ENCODE measurements around the gene GKAP1.
"Not testable (repeated sequence)": the region's sequence is repeated elsewhere in the genome, so short reads cannot be mapped to it uniquely, and the experiment has no call there.

Gene GKAP1

DNA sequence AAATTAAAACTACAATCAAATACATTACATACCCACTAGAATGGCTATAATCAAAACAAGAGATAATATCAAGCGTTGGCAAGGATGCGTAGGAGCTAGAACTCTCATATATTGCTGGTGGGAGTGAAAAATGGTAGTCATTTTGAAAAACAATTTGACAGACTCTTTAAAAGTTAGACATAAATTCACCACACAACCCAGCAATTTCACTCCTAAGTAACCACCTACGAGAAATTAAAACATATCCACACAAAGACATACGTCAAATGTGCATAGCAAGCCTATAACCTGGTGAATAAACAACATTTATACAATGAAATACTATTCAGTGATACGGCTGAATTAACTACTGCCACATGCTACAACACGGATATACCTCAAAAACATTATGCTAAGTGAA lies 44.7 kb downstream of the GKAP1 start:
- ATAC-seq (peak; percentile 64), DNase-seq (ENCODE audit: low spot score in 2 of 2) (no peak)
- Mint-ChIP-seq H3K36me3 (no peaks in the 10 kb centered on the region), H3K9me3 (no peaks in the 10 kb centered on the region), H3K4me1 (no peaks in the 10 kb centered on the region), H3K27ac (no peak overlapping the region), H3K4me3 (no peak overlapping the region)

- H3K4me3 Mint-ChIP-seq, result no peak overlapping the region
- H3K4me1 Mint-ChIP-seq, result no peaks in the 10 kb centered on the region
- no peak overlapping the region for H3K27ac Mint-ChIP-seq
- ATAC-seq (no peak), DNase-seq (ENCODE audit: low spot score in 2 of 2) (no peak)
- no peaks in the 10 kb centered on the region for H3K9me3 Mint-ChIP-seq
- no peaks in the 10 kb centered on the region for H3K36me3 Mint-ChIP-seq
Measured at GRCh38 chr9:83765376-83765775, 52.2 kb downstream of the GKAP1 start.

- ATAC-seq, result no peak
- H3K36me3 Mint-ChIP-seq, result no peaks in the 10 kb centered on the region
- H3K4me1 Mint-ChIP-seq, result no peaks in the 10 kb centered on the region
- no peaks in the 10 kb centered on the region for H3K9me3 Mint-ChIP-seq
- no peak overlapping the region for H3K27ac Mint-ChIP-seq
- no peak for DNase-seq (ENCODE audit: low spot score in 2 of 2)
- H3K4me3 Mint-ChIP-seq, result no peak overlapping the region
Measured at GRCh38 chr9:83754383-83754977, 63.1 kb downstream of the GKAP1 start.

- H3K9me3 Mint-ChIP-seq, result no peaks in the 10 kb centered on the region
- H3K36me3 Mint-ChIP-seq, result no peaks in the 10 kb centered on the region
- no peak overlapping the region for H3K27ac Mint-ChIP-seq
- DNase-seq (ENCODE audit: low spot score in 2 of 2), result no peak
- ATAC-seq, result peak; percentile 54
- H3K4me3 Mint-ChIP-seq, result no peak overlapping the region
- H3K4me1 Mint-ChIP-seq, result no peaks in the 10 kb centered on the region
Measured at GRCh38 chr9:83749706-83750105, 67.9 kb downstream of the GKAP1 start.

DNA sequence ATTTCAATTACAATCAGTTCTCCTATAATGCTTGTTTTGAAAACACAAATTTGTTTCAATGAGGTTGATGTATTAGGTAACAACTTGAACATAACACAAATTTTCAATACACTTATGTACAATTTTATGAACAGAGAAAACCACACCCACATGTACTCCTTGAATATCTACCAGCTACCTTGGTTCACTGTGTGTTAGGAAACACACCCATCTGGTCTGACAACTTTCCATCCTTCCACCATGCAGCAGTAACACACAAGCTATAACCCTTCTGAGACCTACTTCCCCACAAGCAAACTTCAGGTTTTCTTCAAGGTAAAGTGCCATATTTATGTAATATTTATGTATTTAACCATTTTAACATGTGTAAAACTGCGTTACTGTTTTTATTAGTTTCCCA lies 73.4 kb downstream of the GKAP1 start:
- Mint-ChIP-seq H3K9me3 (no peaks in the 10 kb centered on the region), H3K4me3 (no peak overlapping the region), H3K4me1 (no peaks in the 10 kb centered on the region), H3K27ac (no peak overlapping the region), H3K36me3 (no peaks in the 10 kb centered on the region)
- no peak for DNase-seq (ENCODE audit: low spot score in 2 of 2)
- ATAC-seq, result no peak

DNA sequence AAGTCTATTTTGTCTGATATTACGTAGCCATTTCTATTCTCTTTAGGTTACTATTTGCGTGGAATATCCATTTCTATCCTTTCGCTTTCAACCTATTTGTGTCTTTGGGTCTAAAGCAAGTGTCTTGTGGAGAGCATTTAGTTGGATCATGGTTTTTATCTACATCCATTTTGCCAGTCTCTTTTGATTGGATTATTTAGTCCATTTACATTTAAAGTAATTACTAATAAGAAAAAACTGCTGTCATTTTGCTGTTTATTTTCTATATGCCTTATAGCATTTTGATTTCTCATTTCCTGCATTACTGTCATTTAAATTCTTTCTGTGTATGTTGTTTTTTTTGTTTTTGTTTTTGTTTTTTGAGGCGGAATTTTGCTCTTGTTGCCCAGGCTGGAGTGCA lies 83.8 kb downstream of the GKAP1 start:
- no peak for DNase-seq (ENCODE audit: low spot score in 2 of 2)
- no peaks in the 10 kb centered on the region for H3K9me3 Mint-ChIP-seq
- H3K4me3 Mint-ChIP-seq, result no peak overlapping the region
- H3K27ac Mint-ChIP-seq, result no peak overlapping the region
- no peak for ATAC-seq
- no peaks in the 10 kb centered on the region for H3K36me3 Mint-ChIP-seq
- no peaks in the 10 kb centered on the region for H3K4me1 Mint-ChIP-seq

DNA sequence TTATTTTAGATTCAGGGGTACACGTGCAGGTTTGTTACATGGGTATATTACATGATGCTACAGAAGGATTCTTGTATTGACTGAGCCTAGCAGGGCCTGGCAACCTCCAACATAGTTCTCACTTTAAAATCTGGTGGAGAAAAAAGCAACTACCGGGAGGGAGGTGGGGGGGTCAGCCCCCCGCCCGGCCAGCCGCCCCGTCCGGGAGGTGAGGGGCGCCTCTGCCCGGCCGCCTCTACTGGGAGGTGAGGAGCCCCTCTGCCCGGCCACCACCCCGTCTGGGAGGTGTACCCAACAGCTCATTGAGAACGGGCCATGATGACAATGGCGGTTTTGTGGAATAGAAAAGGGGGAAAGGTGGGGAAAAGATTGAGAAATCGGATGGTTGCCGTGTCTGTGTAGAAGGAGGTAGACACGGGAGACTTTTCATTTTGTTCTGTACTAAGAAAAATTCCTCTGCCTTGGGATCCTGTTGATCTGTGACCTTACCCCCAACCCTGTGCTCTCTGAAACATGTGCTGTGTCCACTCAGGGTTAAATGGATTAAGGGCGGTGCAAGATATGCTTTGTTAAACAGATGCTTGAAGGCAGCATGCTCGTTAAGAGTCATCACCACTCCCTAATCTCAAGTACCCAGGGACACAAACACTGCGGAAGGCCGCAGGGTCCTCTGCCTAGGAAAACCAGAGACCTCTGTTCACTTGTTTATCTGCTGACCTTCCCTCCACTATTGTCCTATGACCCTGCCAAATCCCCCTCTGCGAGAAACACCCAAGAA lies 88.8 kb downstream of the GKAP1 start:
- H3K36me3 Mint-ChIP-seq; DNase-seq (ENCODE audit: low spot score in 2 of 2); H3K27ac Mint-ChIP-seq; H3K9me3 Mint-ChIP-seq; H3K4me3 Mint-ChIP-seq; H3K4me1 Mint-ChIP-seq; ATAC-seq: not testable (repeated sequence)

DNA sequence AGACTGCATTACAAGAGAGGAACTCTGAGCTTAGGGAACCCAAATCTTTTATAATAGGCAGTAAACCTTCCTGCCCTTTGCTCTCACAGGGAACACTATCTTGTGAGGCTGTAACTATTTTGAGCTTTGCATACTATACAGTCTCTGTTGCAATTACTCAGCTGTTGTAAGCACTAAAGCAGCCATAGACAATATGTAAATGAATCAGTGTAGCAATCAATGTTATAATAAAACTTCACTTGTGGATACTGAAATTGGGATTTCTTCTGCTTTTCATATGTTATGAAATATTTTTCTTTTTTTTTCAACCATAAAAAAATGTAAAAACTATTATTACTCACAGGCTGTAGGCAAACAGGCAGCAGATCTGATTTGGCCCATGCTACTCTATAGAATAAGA lies 93.1 kb downstream of the GKAP1 start:
- Mint-ChIP-seq H3K4me1 (no peaks in the 10 kb centered on the region), H3K4me3 (no peak overlapping the region), H3K27ac (no peak overlapping the region), H3K9me3 (no peaks in the 10 kb centered on the region), H3K36me3 (no peaks in the 10 kb centered on the region)
- ATAC-seq, result no peak
- no peak for DNase-seq (ENCODE audit: low spot score in 2 of 2)

DNA sequence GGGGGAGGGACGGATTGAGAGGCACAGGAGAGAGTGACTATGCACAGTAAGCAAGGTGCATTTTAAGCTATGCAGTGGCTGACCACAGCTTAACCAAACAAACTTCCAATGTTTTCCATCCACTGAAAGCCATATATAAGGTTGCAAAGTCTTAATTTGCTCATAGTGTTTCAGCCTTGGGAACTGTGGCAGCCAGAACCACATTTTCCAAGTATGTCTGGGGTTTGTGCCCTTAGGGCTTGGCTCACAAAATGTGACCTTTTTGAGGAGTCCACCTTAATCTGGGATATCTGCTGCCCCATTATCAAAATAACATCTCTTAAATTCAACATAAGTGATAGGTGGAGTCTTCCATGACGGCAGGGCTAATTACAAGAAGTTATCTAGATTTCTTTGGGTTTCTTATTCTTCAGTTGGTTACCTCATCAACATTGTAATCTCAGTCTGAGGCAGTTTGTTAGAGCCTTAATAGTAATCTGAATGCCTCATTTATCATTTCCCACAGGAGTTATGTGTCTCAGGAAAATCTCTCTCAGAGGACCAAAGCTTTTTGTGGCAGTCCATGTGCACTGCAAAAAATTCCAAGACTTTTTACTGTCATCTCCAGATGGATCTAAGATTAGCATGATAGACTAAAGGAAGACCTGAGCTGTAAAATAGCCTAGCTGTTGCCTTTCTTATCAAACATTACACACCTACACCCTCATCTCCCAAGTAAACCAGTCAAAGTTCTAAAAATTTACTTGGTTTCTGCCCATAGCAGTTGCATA lies 94.7 kb downstream of the GKAP1 start:
- Mint-ChIP-seq H3K4me1 (no peaks in the 10 kb centered on the region), H3K4me3 (no peak overlapping the region), H3K36me3 (no peaks in the 10 kb centered on the region), H3K27ac (no peak overlapping the region), H3K9me3 (no peaks in the 10 kb centered on the region)
- ATAC-seq (no peak), DNase-seq (ENCODE audit: low spot score in 2 of 2) (no peak)

DNA sequence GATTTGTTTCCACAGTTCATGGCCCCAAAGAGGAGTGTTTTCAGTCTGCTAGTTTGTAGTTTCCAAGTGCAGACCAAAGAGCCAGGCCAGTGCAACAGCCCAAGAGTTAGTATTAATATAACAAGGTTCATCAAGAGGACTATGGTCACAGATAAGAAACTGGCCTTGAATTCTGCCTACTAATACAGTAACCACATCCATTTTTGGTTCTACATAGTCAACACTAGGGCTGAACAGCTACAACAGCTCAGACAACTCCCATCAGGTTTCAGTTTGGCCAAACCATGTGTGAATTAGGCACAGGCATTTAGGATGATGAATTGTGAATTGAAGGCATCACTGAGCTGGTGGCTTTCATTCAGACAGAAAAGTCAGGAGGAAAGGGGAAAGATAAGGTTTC lies 96.1 kb downstream of the GKAP1 start:
- no peak overlapping the region for H3K4me3 Mint-ChIP-seq
- H3K27ac Mint-ChIP-seq, result no peak overlapping the region
- H3K36me3 Mint-ChIP-seq, result no peaks in the 10 kb centered on the region
- no peak for DNase-seq (ENCODE audit: low spot score in 2 of 2)
- H3K4me1 Mint-ChIP-seq, result no peaks in the 10 kb centered on the region
- ATAC-seq, result no peak
- H3K9me3 Mint-ChIP-seq, result no peaks in the 10 kb centered on the region

- DNase-seq (ENCODE audit: low spot score in 2 of 2), result no peak
- Mint-ChIP-seq H3K4me3 (no peak overlapping the region), H3K27ac (no peak overlapping the region), H3K36me3 (no peaks in the 10 kb centered on the region), H3K9me3 (no peaks in the 10 kb centered on the region), H3K4me1 (no peaks in the 10 kb centered on the region)
- ATAC-seq, result no peak
Measured at GRCh38 chr9:83715794-83716193, 101.8 kb downstream of the GKAP1 start.

- Mint-ChIP-seq H3K9me3 (no peaks in the 10 kb centered on the region), H3K4me3 (no peak overlapping the region), H3K27ac (no peak overlapping the region), H3K4me1 (no peaks in the 10 kb centered on the region), H3K36me3 (no peaks in the 10 kb centered on the region)
- ATAC-seq (no peak), DNase-seq (ENCODE audit: low spot score in 2 of 2) (no peak)
Measured at GRCh38 chr9:83715221-83715620, 102.3 kb downstream of the GKAP1 start.

GRCh38 chr9:83714329-83714728 lies 103.2 kb downstream of the GKAP1 start:
- DNase-seq (ENCODE audit: low spot score in 2 of 2), result no peak
- Mint-ChIP-seq H3K4me1 (peaks cover 2% of the 10 kb centered on the region), H3K27ac (no peak overlapping the region), H3K9me3 (no peaks in the 10 kb centered on the region), H3K36me3 (no peaks in the 10 kb centered on the region), H3K4me3 (no peak overlapping the region)
- no peak for ATAC-seq

DNA sequence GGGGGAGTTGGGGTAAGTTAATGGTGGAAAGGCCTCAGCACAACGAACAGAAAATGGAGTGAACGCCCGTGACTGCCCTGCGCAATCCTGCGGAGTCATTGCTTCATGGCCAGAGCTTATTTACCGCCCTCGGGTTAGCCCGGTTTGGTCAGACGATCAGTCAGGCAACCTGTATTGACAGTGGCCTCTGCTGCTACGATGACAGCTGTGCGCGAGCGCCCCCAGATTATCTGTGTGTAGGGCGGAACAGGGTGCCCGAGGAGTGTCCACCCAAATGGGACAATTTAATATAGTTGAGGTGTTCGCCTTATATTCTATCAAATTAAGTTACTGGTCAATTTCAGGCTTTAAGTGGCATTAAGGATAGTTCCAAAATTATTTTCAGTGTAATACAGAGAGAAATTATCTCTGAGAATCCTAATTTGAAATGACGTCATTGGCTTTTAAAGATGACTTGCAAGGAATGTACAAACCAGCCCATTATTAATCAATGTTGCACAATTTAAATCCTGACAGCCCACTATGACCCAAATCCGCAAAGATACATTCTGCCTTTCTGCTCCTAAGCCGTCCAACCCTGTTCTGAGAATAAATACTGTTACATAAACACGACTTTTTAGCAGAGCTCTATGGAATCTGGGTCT lies 108.9 kb downstream of the GKAP1 start:
- Mint-ChIP-seq H3K4me3 (peak overlapping the region; percentile 98), H3K27ac (peak overlapping the region; percentile 100), H3K36me3 (peaks cover 48% of the 10 kb centered on the region), H3K9me3 (no peaks in the 10 kb centered on the region), H3K4me1 (peaks cover 36% of the 10 kb centered on the region)
- DNase-seq (ENCODE audit: low spot score in 2 of 2), result peak; percentile 30 to 81
- ATAC-seq, result peak; percentile 57

DNA sequence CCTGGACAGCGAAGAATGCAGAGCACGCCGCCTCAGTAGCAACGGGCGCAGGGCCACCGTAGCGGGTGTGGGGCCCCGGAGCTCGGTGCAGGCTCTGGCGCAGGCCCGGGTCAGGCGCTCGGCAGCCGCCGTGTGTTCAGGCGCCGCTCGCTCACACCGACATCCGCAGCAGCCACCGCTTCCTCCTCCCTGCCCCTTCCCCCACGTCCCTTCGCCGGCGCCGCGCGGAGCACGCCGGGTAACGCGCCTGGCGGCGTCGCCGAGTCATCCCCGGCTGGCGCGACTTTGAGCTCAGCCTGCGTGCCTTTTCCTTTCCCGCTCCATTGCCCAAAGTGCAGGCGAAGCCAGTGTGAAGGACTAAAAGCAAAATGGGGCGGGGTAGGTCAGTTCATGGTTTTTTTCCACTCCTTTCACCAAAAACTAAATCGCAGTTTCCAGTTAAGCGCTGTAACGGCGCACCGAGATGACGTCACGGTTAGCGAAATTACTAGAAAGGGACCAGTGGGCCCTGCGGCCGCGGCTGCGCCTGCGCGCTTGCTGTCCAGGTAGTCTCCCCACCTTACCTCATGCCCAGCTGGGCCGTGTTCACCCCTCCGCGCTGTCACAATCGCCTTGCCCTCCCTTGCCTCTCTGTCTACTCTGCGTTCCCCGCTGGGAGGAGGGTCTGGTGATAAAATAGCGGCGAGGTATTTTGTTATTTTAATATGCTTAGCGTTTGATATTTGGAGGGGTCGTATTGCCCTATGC lies 109.6 kb downstream of the GKAP1 start, which contains the start of gene UBQLN1:
Gene UBQLN1 (minus strand): TSS at position 191 of the 747 bp plus-strand sequence. CDS start 279 bp downstream, outside the sequence.
- peak; percentile 87 to 96 for DNase-seq (ENCODE audit: low spot score in 2 of 2)
- peak within 1 kb of the TSS; percentile 100 for H3K27ac Mint-ChIP-seq
- peaks cover 38% of the 10 kb centered on the region for H3K4me1 Mint-ChIP-seq
- H3K36me3 Mint-ChIP-seq, result peaks cover 54% of the 10 kb centered on the region
- peak within 1 kb of the TSS; percentile 98 for H3K4me3 Mint-ChIP-seq
- H3K9me3 Mint-ChIP-seq, result no peaks in the 10 kb centered on the region
- peak; percentile 86 for ATAC-seq

All from stimulated activated effector memory CD8-positive, alpha-beta T cell treated with anti-CD3 and anti-CD28 coated beads, Interleukin-12 subunit alpha, Interleukin-12 subunit beta, amount 100 ng/mL, for 72 hours (primary cell).